Measurements from ENCODE around the gene TEAD1. TPM values are rescaled to one million over a fixed set of nuclear protein-coding genes. Genes with fewer than 3 reads are reported as not detected.

Gene TEAD1
- total and polyA plus RNA-seq, 2 donors (not counting 1 experiment from before 2014, with no cell fraction given), result 88.6 to 121 TPM

DNA sequence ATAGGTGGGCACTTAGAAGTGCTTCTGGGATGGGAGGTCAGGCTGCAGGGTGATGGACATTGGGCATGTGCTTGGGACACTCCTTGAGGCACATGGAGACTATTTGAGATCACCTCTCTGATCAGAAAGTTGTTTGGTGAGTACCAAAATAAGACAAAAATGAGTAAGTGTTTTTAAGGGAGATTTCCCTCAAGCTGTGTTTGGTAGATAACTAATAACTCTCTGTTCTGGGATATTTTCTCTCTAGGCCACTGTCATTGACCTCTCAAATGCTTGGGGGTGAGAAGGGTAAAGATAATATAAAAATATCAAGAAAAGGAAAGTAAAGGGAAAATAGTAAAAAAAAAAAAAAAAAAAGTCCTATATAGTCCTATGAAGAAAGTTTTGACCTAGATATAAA lies 117.8 kb downstream of the TEAD1 start:
- no peak overlapping the region for H3K27ac ChIP-seq (ENCODE audit: insufficient read depth, low read length)
- H2AFZ ChIP-seq (ENCODE audit: low read length), result no peak overlapping the region
- H3K79me2 ChIP-seq (ENCODE audit: control insufficient read depth, insufficient read depth, low read length), result peaks cover 85% of the 10 kb centered on the region
- peaks cover 3% of the 10 kb centered on the region for H3K4me1 ChIP-seq (ENCODE audit: control insufficient read depth, extremely low read depth, insufficient read depth, low read length)
- no peaks in the 10 kb centered on the region for H3K9me3 ChIP-seq (ENCODE audit: control insufficient read depth, insufficient read depth, low read depth, low read length)
- H3K4me2 ChIP-seq (ENCODE audit: extremely low read depth, insufficient read depth, low read length), result no peak overlapping the region
- DNase-seq (ENCODE audit: low read depth in 2 of 2), result no peak
- no peaks in the 10 kb centered on the region for H3K36me3 ChIP-seq (ENCODE audit: control insufficient read depth, insufficient read depth, low read length)
- H4K20me1 ChIP-seq (ENCODE audit: control insufficient read depth, extremely low read depth, insufficient read depth, low read length), result peaks cover 1% of the 10 kb centered on the region
- no peaks in the 10 kb centered on the region for H3K27me3 ChIP-seq (ENCODE audit: control insufficient read depth, insufficient read depth, low read length)
- no peak overlapping the region for H3K9ac ChIP-seq (ENCODE audit: insufficient read depth, low read length)
- H3K4me3 ChIP-seq (replicated peaks in 1 of 4; ENCODE audit: control extremely low read depth in 1 of 4, insufficient read depth in 1 of 4, low read depth in 3 of 4, low read length in 4 of 4), result no peak overlapping the region
- no peak for TF ChIP-seq EZH2 (IDR thresholded peaks at IDR 0.05; ENCODE audit: low read length, missing control alignments)
- TF ChIP-seq, protein P1, sequence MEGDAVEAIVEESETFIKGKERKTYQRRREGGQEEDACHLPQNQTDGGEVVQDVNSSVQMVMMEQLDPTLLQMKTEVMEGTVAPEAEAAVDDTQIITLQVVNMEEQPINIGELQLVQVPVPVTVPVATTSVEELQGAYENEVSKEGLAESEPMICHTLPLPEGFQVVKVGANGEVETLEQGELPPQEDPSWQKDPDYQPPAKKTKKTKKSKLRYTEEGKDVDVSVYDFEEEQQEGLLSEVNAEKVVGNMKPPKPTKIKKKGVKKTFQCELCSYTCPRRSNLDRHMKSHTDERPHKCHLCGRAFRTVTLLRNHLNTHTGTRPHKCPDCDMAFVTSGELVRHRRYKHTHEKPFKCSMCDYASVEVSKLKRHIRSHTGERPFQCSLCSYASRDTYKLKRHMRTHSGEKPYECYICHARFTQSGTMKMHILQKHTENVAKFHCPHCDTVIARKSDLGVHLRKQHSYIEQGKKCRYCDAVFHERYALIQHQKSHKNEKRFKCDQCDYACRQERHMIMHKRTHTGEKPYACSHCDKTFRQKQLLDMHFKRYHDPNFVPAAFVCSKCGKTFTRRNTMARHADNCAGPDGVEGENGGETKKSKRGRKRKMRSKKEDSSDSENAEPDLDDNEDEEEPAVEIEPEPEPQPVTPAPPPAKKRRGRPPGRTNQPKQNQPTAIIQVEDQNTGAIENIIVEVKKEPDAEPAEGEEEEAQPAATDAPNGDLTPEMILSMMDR (conservative IDR thresholded peaks at IDR 0.05 in 1 of 2, IDR thresholded peaks at IDR 0.05 in 1 of 2; ENCODE audit: low read depth in 1 of 2, low read length in 2 of 2), result no peak

DNA sequence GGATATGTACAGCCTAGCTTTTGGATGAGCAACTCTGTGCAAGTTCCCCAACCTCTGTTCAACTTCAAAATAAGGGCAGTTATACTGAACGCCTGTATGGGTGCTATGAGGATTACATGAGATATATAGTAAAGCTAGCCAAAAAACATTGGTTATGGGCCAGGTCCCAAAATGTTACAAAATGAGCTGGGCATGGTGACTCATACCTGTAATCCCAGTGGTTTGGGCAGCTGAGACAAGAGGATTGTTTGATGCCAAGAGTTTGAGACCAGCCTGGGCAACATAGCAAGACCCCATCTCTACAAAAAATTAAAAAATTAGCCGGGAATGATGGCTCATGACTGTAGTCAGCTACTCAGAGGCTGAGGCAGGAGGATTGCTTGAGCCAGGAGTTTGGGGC lies 118.4 kb downstream of the TEAD1 start:
- Histone ChIP-seq H3K4me2 (ENCODE audit: extremely low read depth, insufficient read depth, low read length) (no peak overlapping the region), H2AFZ (ENCODE audit: low read length) (no peak overlapping the region), H3K79me2 (ENCODE audit: control insufficient read depth, insufficient read depth, low read length) (peaks cover 87% of the 10 kb centered on the region), H3K4me3 (replicated peaks in 1 of 4; ENCODE audit: control extremely low read depth in 1 of 4, insufficient read depth in 1 of 4, low read depth in 3 of 4, low read length in 4 of 4) (no peak overlapping the region), H3K9me3 (ENCODE audit: control insufficient read depth, insufficient read depth, low read depth, low read length) (no peaks in the 10 kb centered on the region), H3K9ac (ENCODE audit: insufficient read depth, low read length) (no peak overlapping the region), H3K27ac (ENCODE audit: insufficient read depth, low read length) (no peak overlapping the region), H4K20me1 (ENCODE audit: control insufficient read depth, extremely low read depth, insufficient read depth, low read length) (peaks cover 1% of the 10 kb centered on the region), H3K27me3 (ENCODE audit: control insufficient read depth, insufficient read depth, low read length) (no peaks in the 10 kb centered on the region), H3K36me3 (ENCODE audit: control insufficient read depth, insufficient read depth, low read length) (no peaks in the 10 kb centered on the region), H3K4me1 (ENCODE audit: control insufficient read depth, extremely low read depth, insufficient read depth, low read length) (peaks cover 3% of the 10 kb centered on the region)
- no peak for TF ChIP-seq EZH2 (IDR thresholded peaks at IDR 0.05; ENCODE audit: low read length, missing control alignments)
- DNase-seq (ENCODE audit: low read depth in 2 of 2), result peak; percentile 73 to 75

DNA sequence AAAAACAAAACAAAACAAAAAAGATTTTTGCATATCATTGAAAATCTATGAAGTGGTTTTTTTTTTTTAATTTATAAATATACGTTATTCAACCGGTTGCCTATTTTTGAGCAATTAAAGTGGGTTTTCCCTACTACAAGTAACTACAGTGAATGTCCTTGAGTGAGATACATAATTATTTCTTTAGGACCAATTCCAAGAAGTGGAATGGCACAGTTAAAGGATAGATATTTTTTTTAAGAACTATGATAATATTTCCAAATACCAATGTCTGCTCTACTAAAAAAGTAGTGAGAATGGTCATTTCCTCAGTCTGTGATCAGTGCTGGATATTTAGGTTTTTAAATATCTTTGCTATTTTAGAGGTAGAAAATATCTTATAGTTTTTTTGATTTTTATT lies 118.8 kb downstream of the TEAD1 start:
- H3K36me3 ChIP-seq (ENCODE audit: control insufficient read depth, insufficient read depth, low read length), result no peaks in the 10 kb centered on the region
- H3K9me3 ChIP-seq (ENCODE audit: control insufficient read depth, insufficient read depth, low read depth, low read length), result no peaks in the 10 kb centered on the region
- H3K79me2 ChIP-seq (ENCODE audit: control insufficient read depth, insufficient read depth, low read length), result peaks cover 89% of the 10 kb centered on the region
- no peak overlapping the region for H2AFZ ChIP-seq (ENCODE audit: low read length)
- H3K4me1 ChIP-seq (ENCODE audit: control insufficient read depth, extremely low read depth, insufficient read depth, low read length), result peaks cover 3% of the 10 kb centered on the region
- TF ChIP-seq, protein P1 (conservative IDR thresholded peaks at IDR 0.05 in 1 of 2, IDR thresholded peaks at IDR 0.05 in 1 of 2; ENCODE audit: low read depth in 1 of 2, low read length in 2 of 2), result no peak
- TF ChIP-seq EZH2 (IDR thresholded peaks at IDR 0.05; ENCODE audit: low read length, missing control alignments), result no peak
- H3K27me3 ChIP-seq (ENCODE audit: control insufficient read depth, insufficient read depth, low read length), result no peaks in the 10 kb centered on the region
- H3K9ac ChIP-seq (ENCODE audit: insufficient read depth, low read length), result no peak overlapping the region
- no peak overlapping the region for H3K27ac ChIP-seq (ENCODE audit: insufficient read depth, low read length)
- H3K4me2 ChIP-seq (ENCODE audit: extremely low read depth, insufficient read depth, low read length), result no peak overlapping the region
- no peak for DNase-seq (ENCODE audit: low read depth in 2 of 2)
- peaks cover 1% of the 10 kb centered on the region for H4K20me1 ChIP-seq (ENCODE audit: control insufficient read depth, extremely low read depth, insufficient read depth, low read length)
- H3K4me3 ChIP-seq (replicated peaks in 1 of 4; ENCODE audit: control extremely low read depth in 1 of 4, insufficient read depth in 1 of 4, low read depth in 3 of 4, low read length in 4 of 4), result no peak overlapping the region

All from fibroblast of lung (primary cell).